SU-DHL-6 (cell line): ENCODE data around the gene DAPP1.

Experiments used
- CTCF ChIP-seq: fragments of 200-600 bp; sonication (generic); IDR thresholded peaks from one replicate; pipeline ENCODE4 v1.5.1; 2017; ENCODE audit warnings: antibody characterized with exemption, mild to moderate bottlenecking, low read length, moderate library complexity; ENCODE audit not compliant: insufficient read depth, poor library complexity, severe bottlenecking
- EZH2phosphoT487 ChIP-seq: fragments of 200-600 bp; sonication (generic), shearing (Covaris generic); conservative IDR thresholded peaks from 2 replicates; pipeline ENCODE4 v1.6.1; 2018; ENCODE audit warnings: mild to moderate bottlenecking, antibody characterized with exemption, low read length, moderate library complexity, mixed read lengths

DNA sequence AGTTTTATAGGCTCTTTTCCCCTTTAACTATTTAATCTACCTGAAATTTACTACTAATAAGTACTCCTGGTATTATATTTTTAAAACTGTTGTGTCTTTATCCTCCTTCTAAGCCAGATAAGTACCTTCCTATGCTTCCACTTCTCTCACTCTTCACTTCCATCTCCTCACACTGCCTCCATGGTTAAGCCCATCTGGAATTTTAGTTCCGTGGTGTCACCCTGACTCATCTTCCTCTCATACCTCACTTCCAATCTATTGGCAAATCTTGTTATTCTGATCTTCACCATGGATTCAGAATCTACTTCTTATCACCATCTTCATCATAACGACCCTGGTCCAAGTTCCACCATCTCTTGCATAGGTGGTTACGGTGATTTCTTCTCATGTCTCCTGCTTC lies 32.7 kb upstream of the DAPP1 start:
- no peak for TF ChIP-seq CTCF
- TF ChIP-seq EZH2phosphoT487 = no peak
